Stomach (tissue), 9 donors: ENCODE results near the gene ANKRD11. TPM values are rescaled to one million over a fixed set of nuclear protein-coding genes. Genes with fewer than 3 reads are reported as not detected.

ENCODE experiments used
- DNase-seq, 2 donors: peaks; one replicate each; pipeline versions ENCODE4 v3.0.0 to v3.0.0-alpha.2; 2013 to 2019
- H3K27ac ChIP-seq, 5 donors: fragments of 200-600 bp in 4 of 5; sonication (generic) in 4 of 5; one replicate each; pipeline ENCODE4 v1.5.1; 2013 to 2019; ENCODE audit warnings: mild to moderate bottlenecking in 1 of 5, moderate library complexity in 1 of 5
- H3K27me3 ChIP-seq, 3 donors: fragments of 200-600 bp; sonication (generic); one replicate each; pipeline ENCODE4 v1.5.1; 2017 to 2019; ENCODE audit warnings: mixed run types in 1 of 3
- H3K36me3 ChIP-seq, 4 donors: fragments of 200-600 bp; sonication (generic); 1 replicate in 3 of 4; 2 replicates in 1 of 4; pipeline ENCODE4 v1.5.1; 2016 to 2019
- H3K4me1 ChIP-seq, 4 donors: fragments of 200-600 bp; sonication (generic); one replicate each; pipeline ENCODE4 v1.5.1; 2016 to 2019
- H3K4me3 ChIP-seq, 4 donors: fragments of 200-600 bp; sonication (generic) in 3 of 4; one replicate each; pipeline ENCODE4 v1.5.1; 2016 to 2019; ENCODE audit warnings: mild to moderate bottlenecking in 1 of 4
- H3K9me3 ChIP-seq, 4 donors: fragments of 200-600 bp; sonication (generic); one replicate each; pipeline ENCODE4 v1.5.1; 2016 to 2019
- EP300 ChIP-seq: sonication (generic); formaldehyde crosslinking; IDR thresholded peaks from one replicate; pipeline ENCODE4 v1.6.1; 2017; ENCODE audit warnings: antibody characterized with exemption
- POLR2A ChIP-seq, 4 donors: fragments of 450-650 bp; IDR thresholded peaks; one replicate each; pipeline ENCODE4 v1.6.1; 2016; ENCODE audit warnings: antibody characterized with exemption in 4 of 4, control low read depth in 2 of 4, mild to moderate bottlenecking in 1 of 4, moderate library complexity in 1 of 4
- POLR2AphosphoS5 ChIP-seq, 3 donors: sonication (generic); formaldehyde crosslinking; IDR thresholded peaks; one replicate each; pipeline ENCODE4 v1.6.1; 2016; ENCODE audit warnings: antibody characterized with exemption in 3 of 3
- WGBS, 5 donors: extraction: QIAGEN DNeasy Blood & Tissue Kit in 3 of 5; methylation state at CpG; one replicate each; pipeline versions ENCODE4 v1.1.5 to v1.1.7; 2013 to 2018; 5-methylcytosine and 5-hydroxymethylcytosine counted together
- intact Hi-C: fragments of 100-400 bp; cut with DNase I; formaldehyde crosslinking; loops from one replicate; pipeline ENCODE4 v1.15.1; 2023; ENCODE audit warnings: low total_unique reads
- polyA plus RNA-seq, 3 donors: library from polyadenylated mRNA; stranded (reverse); fragments of 200-250 nt; gene quantifications; one replicate each; pipeline ENCODE4 v1.2.3, GENCODE V29; 2013
- total RNA-seq, 5 donors: library from RNA; depleted of rRNA; stranded (reverse); fragments of >200 nt; gene quantifications; one replicate each; pipeline versions ENCODE4 v1.1.0 to v1.2.3, GENCODE V29; 2014 to 2016
- TF ChIP-seq, protein P1 (sequence below), 7 experiments: fragments of 450-650 bp in 4 of 7; fragments of 200-600 bp in 3 of 7; sonication (generic) in 3 of 7; IDR thresholded peaks; one replicate each; pipeline ENCODE4 v1.5.1; 2016 to 2019; ENCODE audit warnings: antibody characterized with exemption in 7 of 7, control low read depth in 2 of 7, mild to moderate bottlenecking in 1 of 7
- donor health status: healthy with polysubstance abuse.
- donor health status: Bipolar disorder and iron deficiency.
- donor health status: healthy.

Gene ANKRD11
- total and polyA plus RNA-seq, 8 donors = 25.4 to 350 (median 88.7) TPM

DNA sequence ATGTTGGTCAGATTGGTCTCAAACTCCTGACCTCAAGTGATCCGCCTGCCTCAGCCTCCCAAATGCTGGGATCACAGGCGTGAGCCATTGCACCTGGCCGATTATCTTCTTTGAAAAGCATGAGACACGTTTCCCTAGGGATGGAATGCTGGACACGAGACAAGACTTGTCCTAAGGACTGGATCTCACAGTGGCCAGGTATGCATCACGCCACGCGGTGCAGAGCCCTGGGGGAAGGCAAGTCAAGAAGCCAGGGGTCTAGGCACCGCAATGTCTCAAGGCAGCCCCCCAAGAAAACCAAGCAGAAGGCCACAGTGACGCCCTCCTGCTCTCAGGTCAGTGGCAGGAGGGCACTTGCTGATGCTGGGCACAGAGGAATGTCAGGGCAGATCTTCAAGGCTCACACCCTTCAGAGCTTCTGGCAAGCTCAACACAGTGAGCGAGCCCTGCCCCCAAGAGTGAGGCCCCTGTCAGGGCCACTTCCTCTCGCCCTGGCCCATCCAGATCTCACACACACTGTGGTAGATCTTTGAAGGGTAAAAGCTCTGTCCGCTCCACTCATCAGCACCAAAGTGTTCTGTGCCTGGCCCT is 138.2 kb downstream of the ANKRD11 start:
- Histone ChIP-seq H3K4me3 (no peak overlapping the region), H3K36me3 (peaks cover 0 to 10% (median 5%) of the 10 kb centered on the region in 4 donors), H3K27me3 (no peaks in the 10 kb centered on the region), H3K4me1 (peaks cover 40 to 67% (median 51%) of the 10 kb centered on the region in 4 donors), H3K27ac (peak overlapping the region in 3 of 5 donors; percentile 56 to 71 (median 63)), H3K9me3 (no peaks in the 10 kb centered on the region)
- TF ChIP-seq POLR2A (IDR thresholded peaks at IDR 0.05) (no peak), EP300 (no peak), POLR2AphosphoS5 (IDR thresholded peaks at IDR 0.05) (no peak)
- TF ChIP-seq, protein P1, sequence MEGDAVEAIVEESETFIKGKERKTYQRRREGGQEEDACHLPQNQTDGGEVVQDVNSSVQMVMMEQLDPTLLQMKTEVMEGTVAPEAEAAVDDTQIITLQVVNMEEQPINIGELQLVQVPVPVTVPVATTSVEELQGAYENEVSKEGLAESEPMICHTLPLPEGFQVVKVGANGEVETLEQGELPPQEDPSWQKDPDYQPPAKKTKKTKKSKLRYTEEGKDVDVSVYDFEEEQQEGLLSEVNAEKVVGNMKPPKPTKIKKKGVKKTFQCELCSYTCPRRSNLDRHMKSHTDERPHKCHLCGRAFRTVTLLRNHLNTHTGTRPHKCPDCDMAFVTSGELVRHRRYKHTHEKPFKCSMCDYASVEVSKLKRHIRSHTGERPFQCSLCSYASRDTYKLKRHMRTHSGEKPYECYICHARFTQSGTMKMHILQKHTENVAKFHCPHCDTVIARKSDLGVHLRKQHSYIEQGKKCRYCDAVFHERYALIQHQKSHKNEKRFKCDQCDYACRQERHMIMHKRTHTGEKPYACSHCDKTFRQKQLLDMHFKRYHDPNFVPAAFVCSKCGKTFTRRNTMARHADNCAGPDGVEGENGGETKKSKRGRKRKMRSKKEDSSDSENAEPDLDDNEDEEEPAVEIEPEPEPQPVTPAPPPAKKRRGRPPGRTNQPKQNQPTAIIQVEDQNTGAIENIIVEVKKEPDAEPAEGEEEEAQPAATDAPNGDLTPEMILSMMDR (IDR thresholded peaks at IDR 0.05) = no peak
- 84 to 91% (median 89%) methylated on average over 11 to 13 of the region's 13 CpGs for WGBS, 5 donors
- peak in 1 of 2 donors; percentile 30 for DNase-seq
- intact Hi-C loops = no loop called here

DNA sequence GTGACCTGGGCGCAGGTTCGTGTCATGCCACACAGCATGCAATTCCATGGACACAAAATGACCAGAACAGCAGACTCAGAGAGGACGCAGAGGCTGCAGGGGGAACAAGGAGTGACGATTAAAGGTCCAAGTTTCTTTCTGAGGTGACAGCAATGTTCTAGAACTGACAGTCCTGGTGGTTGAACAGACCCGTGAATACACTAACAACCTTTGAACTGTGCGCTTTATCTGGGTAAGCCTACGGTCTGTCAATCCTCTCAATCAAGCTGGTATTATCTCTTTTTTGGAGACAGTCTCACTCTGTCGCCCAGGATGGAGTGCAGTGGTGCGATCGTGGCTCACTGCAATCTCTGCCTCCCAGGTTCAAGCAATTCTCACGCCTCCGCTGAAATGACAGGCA is 138.7 kb downstream of the ANKRD11 start:
- no peaks in the 10 kb centered on the region for H3K27me3 ChIP-seq
- H3K36me3 ChIP-seq = peaks cover 0 to 10% (median 5%) of the 10 kb centered on the region in 4 donors
- intact Hi-C loops = no loop called here
- H3K27ac ChIP-seq = peak overlapping the region in 1 of 5 donors; percentile 71
- no peaks in the 10 kb centered on the region for H3K9me3 ChIP-seq
- peaks cover 34 to 67% (median 50%) of the 10 kb centered on the region in 4 donors for H3K4me1 ChIP-seq
- no peak overlapping the region for H3K4me3 ChIP-seq
- DNase-seq = no peak
- TF ChIP-seq EP300 (no peak), POLR2A (IDR thresholded peaks at IDR 0.05) (no peak), POLR2AphosphoS5 (IDR thresholded peaks at IDR 0.05) (no peak)
- TF ChIP-seq, protein P1 (IDR thresholded peaks at IDR 0.05) = no peak
- WGBS, 5 donors = 81 to 90% (median 88%) methylated on average over 12 of the region's 12 CpGs

DNA sequence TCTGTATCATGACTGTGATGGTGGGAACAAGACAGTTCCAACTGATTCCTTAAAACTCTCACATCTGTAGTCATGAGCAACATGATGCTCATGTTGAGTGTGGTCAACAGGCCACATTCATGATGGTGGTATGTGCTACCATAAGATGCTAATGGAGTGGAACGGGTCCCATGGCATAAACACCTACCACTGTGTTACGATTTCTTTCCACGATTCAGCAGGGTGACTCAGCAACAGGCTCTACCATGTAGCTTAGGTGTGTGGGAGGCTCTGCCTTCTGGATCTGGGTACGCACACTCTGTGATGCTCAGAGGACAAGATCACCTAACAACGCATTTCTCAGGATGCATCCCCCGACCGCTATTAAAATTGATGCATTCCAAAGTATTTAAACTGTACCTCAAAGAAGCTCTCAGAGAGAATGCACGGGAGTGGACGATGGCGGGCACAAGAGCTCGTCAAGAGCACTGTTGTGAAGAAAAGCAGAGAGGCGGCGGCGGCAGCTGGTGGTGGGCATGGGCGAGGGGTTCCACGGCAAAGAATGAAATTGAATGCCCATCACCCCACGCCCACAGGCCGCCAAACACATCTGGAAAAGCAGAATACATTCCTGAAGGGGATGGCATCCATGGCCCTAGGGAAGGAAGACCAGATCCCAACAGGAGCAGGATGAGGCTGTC is 139.5 kb downstream of the ANKRD11 start:
- H3K4me1 ChIP-seq = peaks cover 40 to 69% (median 55%) of the 10 kb centered on the region in 4 donors
- no peak for DNase-seq
- H3K36me3 ChIP-seq = peaks cover 0 to 10% (median 5%) of the 10 kb centered on the region in 4 donors
- TF ChIP-seq POLR2AphosphoS5 (IDR thresholded peaks at IDR 0.05) = no peak
- TF ChIP-seq EP300 = no peak
- TF ChIP-seq, protein P1 (IDR thresholded peaks at IDR 0.05) = no peak
- TF ChIP-seq POLR2A (IDR thresholded peaks at IDR 0.05) = no peak
- no peaks in the 10 kb centered on the region for H3K27me3 ChIP-seq
- WGBS, 5 donors = 90 to 95% (median 94%) methylated on average over 13 to 18 of the region's 18 CpGs
- H3K27ac ChIP-seq = no peak overlapping the region
- intact Hi-C loops = no loop called here
- H3K9me3 ChIP-seq = no peaks in the 10 kb centered on the region
- no peak overlapping the region for H3K4me3 ChIP-seq

DNA sequence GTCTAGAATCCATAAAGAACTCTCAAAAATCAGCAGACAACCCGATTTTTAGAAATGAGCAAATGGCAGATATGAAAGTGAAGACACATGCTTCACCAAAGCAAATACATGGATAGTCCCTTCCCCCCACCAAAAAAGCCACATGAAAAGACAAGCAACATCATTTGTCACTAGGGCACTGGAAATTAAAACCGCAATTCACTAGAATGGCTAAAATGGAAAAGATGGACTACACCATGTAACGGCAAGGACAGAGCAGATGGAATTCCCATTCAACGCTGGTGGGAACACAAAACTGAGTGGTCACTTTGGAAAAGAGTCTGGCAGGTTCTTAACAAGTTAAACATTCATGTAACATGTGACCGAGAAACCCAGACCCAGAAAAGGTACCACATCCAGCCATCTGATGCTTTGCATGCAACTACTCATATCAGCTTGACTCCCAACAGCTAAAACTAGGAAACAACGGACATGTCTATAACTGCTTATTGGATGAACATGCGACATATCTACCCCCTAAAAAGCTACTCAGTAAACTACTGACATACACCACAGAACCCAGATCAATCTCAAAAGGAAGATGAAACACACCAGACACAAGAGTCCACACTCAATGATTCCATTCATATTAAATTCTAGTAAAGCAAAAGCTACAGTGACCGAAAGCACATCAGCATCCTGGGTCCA is 140.3 kb downstream of the ANKRD11 start:
- no peaks in the 10 kb centered on the region for H3K9me3 ChIP-seq
- H3K4me1 ChIP-seq = peaks cover 43 to 71% (median 55%) of the 10 kb centered on the region in 4 donors
- H3K27me3 ChIP-seq = no peaks in the 10 kb centered on the region
- WGBS, 5 donors = 85 to 90% (median 89%) methylated on average over 8 of the region's 8 CpGs
- H3K4me3 ChIP-seq = no peak overlapping the region
- H3K36me3 ChIP-seq = peaks cover 0 to 10% (median 5%) of the 10 kb centered on the region in 4 donors
- intact Hi-C loops = loop anchor here (10.0 kb wide), 1 partner anchor 135 kb away; no protein-coding TSS in a partner anchor
- H3K27ac ChIP-seq = no peak overlapping the region
- TF ChIP-seq POLR2A (IDR thresholded peaks at IDR 0.05) = no peak
- TF ChIP-seq, protein P1 (IDR thresholded peaks at IDR 0.05) = no peak
- no peak for TF ChIP-seq EP300
- TF ChIP-seq POLR2AphosphoS5 (IDR thresholded peaks at IDR 0.05) = no peak
- no peak for DNase-seq
